ENCODE results near the gene FOXD1. TPM values are rescaled to one million over a fixed set of nuclear protein-coding genes. Genes with fewer than 3 reads are reported as not detected.

FOXD1 gene
- polyA plus RNA-seq, 1 donor from 2014 or later = not detected

GRCh38 chr5:73424556-73424977, 24.0 kb downstream of the FOXD1 start:
- Histone ChIP-seq H3K9me2 (ENCODE audit: insufficient read depth, low read length) (no peaks in the 10 kb centered on the region), H3K9me3 (ENCODE audit: low read length) (no peaks in the 10 kb centered on the region), H3K79me2 (replicated peaks; ENCODE audit: insufficient read depth, low read length) (no peaks in the 10 kb centered on the region), H3K27ac (ENCODE audit: low read length) (no peak overlapping the region), H4K20me1 (ENCODE audit: insufficient read depth) (no peaks in the 10 kb centered on the region), H3K27me3 (ENCODE audit: insufficient read depth, low read depth, low read length) (peaks cover 90% of the 10 kb centered on the region), H3K4me2 (ENCODE audit: low read length) (no peak overlapping the region), H2AFZ (ENCODE audit: low read depth, low read length) (no peak overlapping the region), H3K4me3 (ENCODE audit: low read length) (no peak overlapping the region), H3K36me3 (ENCODE audit: insufficient read depth, low read length) (no peaks in the 10 kb centered on the region), H3F3A (ENCODE audit: insufficient read depth, low read length, poor library complexity, severe bottlenecking) (no peaks in the 10 kb centered on the region), H3K9ac (ENCODE audit: low read length) (no peak overlapping the region)
- TF ChIP-seq SMC3 (conservative IDR thresholded peaks at IDR 0.05; ENCODE audit: poor library complexity) = no peak
- no peak for TF ChIP-seq TAF1 (IDR thresholded peaks at IDR 0.05; ENCODE audit: low read depth)
- TF ChIP-seq RAD21 (conservative IDR thresholded peaks at IDR 0.05) = no peak

- Histone ChIP-seq H3K9me3 (ENCODE audit: low read length) (no peaks in the 10 kb centered on the region), H3K4me3 (ENCODE audit: low read length) (no peak overlapping the region), H3K27ac (ENCODE audit: low read length) (no peak overlapping the region), H3K4me2 (ENCODE audit: low read length) (no peak overlapping the region), H3K79me2 (replicated peaks; ENCODE audit: insufficient read depth, low read length) (no peaks in the 10 kb centered on the region), H3K36me3 (ENCODE audit: insufficient read depth, low read length) (no peaks in the 10 kb centered on the region), H3K9me2 (ENCODE audit: insufficient read depth, low read length) (no peaks in the 10 kb centered on the region), H2AFZ (ENCODE audit: low read depth, low read length) (no peak overlapping the region), H3K27me3 (ENCODE audit: insufficient read depth, low read depth, low read length) (peaks cover 92% of the 10 kb centered on the region), H3F3A (ENCODE audit: insufficient read depth, low read length, poor library complexity, severe bottlenecking) (no peaks in the 10 kb centered on the region), H3K9ac (ENCODE audit: low read length) (no peak overlapping the region), H4K20me1 (ENCODE audit: insufficient read depth) (no peaks in the 10 kb centered on the region)
- TF ChIP-seq POLR2AphosphoS5 (IDR thresholded peaks at IDR 0.05) (no peak), EZH2 (IDR thresholded peaks at IDR 0.05; ENCODE audit: borderline replicate concordance, insufficient read depth, low read length, poor library complexity, severe bottlenecking) (no peak), TAF1 (IDR thresholded peaks at IDR 0.05; ENCODE audit: low read depth) (no peak), REST (IDR thresholded peaks at IDR 0.05; ENCODE audit: borderline replicate concordance) (no peak), MXI1 (conservative IDR thresholded peaks at IDR 0.05; ENCODE audit: poor library complexity, severe bottlenecking) (no peak), SMC3 (conservative IDR thresholded peaks at IDR 0.05; ENCODE audit: poor library complexity) (no peak), EP300 (conservative IDR thresholded peaks at IDR 0.05; ENCODE audit: poor library complexity, severe bottlenecking) (no peak), CTCF (IDR thresholded peaks at IDR 0.05; ENCODE audit: poor library complexity, severe bottlenecking) (no peak), RAD21 (conservative IDR thresholded peaks at IDR 0.05) (no peak)
Observed at GRCh38 chr5:73422164-73422563, 26.4 kb downstream of the FOXD1 start.

- no peak overlapping the region for H3K9ac ChIP-seq (ENCODE audit: low read length)
- H3K27me3 ChIP-seq (ENCODE audit: insufficient read depth, low read depth, low read length) = peaks cover 94% of the 10 kb centered on the region
- no peak overlapping the region for H3K4me3 ChIP-seq (ENCODE audit: low read length)
- no peak overlapping the region for H2AFZ ChIP-seq (ENCODE audit: low read depth, low read length)
- H3K9me3 ChIP-seq (ENCODE audit: low read length) = no peaks in the 10 kb centered on the region
- H3K79me2 ChIP-seq (replicated peaks; ENCODE audit: insufficient read depth, low read length) = no peaks in the 10 kb centered on the region
- no peaks in the 10 kb centered on the region for H3K9me2 ChIP-seq (ENCODE audit: insufficient read depth, low read length)
- H3K27ac ChIP-seq (ENCODE audit: low read length) = no peak overlapping the region
- no peaks in the 10 kb centered on the region for H4K20me1 ChIP-seq (ENCODE audit: insufficient read depth)
- no peaks in the 10 kb centered on the region for H3F3A ChIP-seq (ENCODE audit: insufficient read depth, low read length, poor library complexity, severe bottlenecking)
- no peak overlapping the region for H3K4me2 ChIP-seq (ENCODE audit: low read length)
- TF ChIP-seq CTCF (IDR thresholded peaks at IDR 0.05; ENCODE audit: poor library complexity, severe bottlenecking) (no peak), MXI1 (conservative IDR thresholded peaks at IDR 0.05; ENCODE audit: poor library complexity, severe bottlenecking) (no peak), TAF1 (IDR thresholded peaks at IDR 0.05; ENCODE audit: low read depth) (no peak), REST (IDR thresholded peaks at IDR 0.05; ENCODE audit: borderline replicate concordance) (no peak), POLR2AphosphoS5 (IDR thresholded peaks at IDR 0.05) (no peak), EZH2 (IDR thresholded peaks at IDR 0.05; ENCODE audit: borderline replicate concordance, insufficient read depth, low read length, poor library complexity, severe bottlenecking) (no peak), SMC3 (conservative IDR thresholded peaks at IDR 0.05; ENCODE audit: poor library complexity) (no peak), EP300 (conservative IDR thresholded peaks at IDR 0.05; ENCODE audit: poor library complexity, severe bottlenecking) (no peak), RAD21 (conservative IDR thresholded peaks at IDR 0.05) (no peak)
- H3K36me3 ChIP-seq (ENCODE audit: insufficient read depth, low read length) = no peaks in the 10 kb centered on the region
Observed at GRCh38 chr5:73420666-73421065, 27.9 kb downstream of the FOXD1 start.

Data from neural cell (in vitro differentiated cells).